Measurements from ENCODE around the gene DOCK11.
A peak's percentile ranks its signal among the peaks of the same experiment; 100 is the strongest.

DNA sequence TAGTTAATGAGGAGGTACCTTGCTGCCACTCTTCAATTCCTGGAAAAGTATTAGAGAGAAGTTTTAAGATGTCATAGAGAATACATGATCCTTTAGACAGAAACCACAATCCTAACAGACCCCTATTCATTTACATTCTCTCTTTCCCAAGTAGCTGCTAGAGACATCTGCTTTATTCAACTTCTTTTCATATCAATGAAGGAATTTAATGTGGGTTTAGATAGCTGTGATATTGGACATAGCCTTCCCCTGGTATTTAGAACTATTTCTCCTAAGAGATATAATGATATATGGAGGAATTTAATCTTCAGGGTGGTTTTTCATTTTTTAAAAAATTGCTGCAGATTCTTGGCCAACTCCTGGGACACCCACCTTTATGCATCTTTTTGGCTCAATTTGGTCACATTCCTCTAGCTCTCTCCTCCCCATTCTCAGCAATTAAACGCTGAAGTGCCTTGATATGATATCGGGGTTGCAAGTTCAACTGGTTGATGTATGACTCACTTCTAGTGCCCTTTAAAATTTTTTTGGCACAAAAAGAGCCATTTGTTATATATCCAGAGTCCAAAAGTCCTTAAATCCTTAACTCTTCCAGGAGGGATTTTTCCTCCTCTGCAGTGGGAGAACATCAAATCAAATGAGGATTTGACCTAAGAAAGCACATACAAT lies 57.6 kb downstream of the DOCK11 start:
- TF ChIP-seq, protein P1, sequence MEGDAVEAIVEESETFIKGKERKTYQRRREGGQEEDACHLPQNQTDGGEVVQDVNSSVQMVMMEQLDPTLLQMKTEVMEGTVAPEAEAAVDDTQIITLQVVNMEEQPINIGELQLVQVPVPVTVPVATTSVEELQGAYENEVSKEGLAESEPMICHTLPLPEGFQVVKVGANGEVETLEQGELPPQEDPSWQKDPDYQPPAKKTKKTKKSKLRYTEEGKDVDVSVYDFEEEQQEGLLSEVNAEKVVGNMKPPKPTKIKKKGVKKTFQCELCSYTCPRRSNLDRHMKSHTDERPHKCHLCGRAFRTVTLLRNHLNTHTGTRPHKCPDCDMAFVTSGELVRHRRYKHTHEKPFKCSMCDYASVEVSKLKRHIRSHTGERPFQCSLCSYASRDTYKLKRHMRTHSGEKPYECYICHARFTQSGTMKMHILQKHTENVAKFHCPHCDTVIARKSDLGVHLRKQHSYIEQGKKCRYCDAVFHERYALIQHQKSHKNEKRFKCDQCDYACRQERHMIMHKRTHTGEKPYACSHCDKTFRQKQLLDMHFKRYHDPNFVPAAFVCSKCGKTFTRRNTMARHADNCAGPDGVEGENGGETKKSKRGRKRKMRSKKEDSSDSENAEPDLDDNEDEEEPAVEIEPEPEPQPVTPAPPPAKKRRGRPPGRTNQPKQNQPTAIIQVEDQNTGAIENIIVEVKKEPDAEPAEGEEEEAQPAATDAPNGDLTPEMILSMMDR (IDR thresholded peaks at IDR 0.05) = no peak
- TF ChIP-seq TAF1 (IDR thresholded peaks at IDR 0.05; ENCODE audit: borderline replicate concordance, low read depth, low read length) (no peak), RCOR1 (IDR thresholded peaks at IDR 0.05; ENCODE audit: low read length) (no peak), CHD2 (IDR thresholded peaks at IDR 0.05; ENCODE audit: low read length, partially characterized antibody) (no peak), TCF12 (IDR thresholded peaks at IDR 0.05) (peak; percentile 57), EP300 (IDR thresholded peaks at IDR 0.05; ENCODE audit: borderline replicate concordance in 1 of 2, low read depth in 1 of 2, low read length in 1 of 2) (peak; percentile 14 to 43; a peak in 1 of 4 replicates), MXI1 (IDR thresholded peaks at IDR 0.05; ENCODE audit: low read depth, low read length) (no peak), GABPA (IDR thresholded peaks at IDR 0.05; ENCODE audit: low read depth) (no peak), TEAD4 (IDR thresholded peaks at IDR 0.05; ENCODE audit: borderline replicate concordance, insufficient read depth) (0 out of 2 replicates have a peak, but pooled peaks have one; percentile 23)
